ENCODE results near the gene MPPE1.

DNA sequence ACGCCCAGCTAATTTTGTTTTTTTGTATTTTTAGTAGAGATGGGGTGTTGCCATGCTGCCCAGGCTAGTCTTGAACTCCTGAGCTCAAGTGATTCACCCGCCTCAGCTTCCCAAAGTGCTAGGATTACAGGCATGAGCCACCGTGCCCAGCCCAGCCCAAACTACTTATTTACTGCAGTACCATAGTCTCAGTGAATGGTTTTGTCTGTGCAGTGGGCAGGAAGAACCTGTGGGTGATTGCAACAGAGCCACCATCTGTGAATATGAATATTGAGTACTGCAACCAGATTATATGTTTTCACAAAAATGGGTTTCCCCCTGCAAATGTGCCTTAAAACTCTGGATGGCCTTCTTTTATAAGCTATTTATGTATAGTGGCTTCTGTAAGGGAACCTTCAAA is 9.1 kb downstream of the MPPE1 start:
- no peak for TF ChIP-seq EZH2 (optimal IDR thresholded peaks at IDR 0.05; ENCODE audit: low read depth, low read length)
- no peak for TF ChIP-seq CTCF (IDR thresholded peaks at IDR 0.05; ENCODE audit: low read length)
- TF ChIP-seq EZH2phosphoT487 (IDR thresholded peaks at IDR 0.05; ENCODE audit: low read length): no peak
